ENCODE data around the gene TRERF1. TPM values are rescaled to one million over a fixed set of nuclear protein-coding genes. Genes with fewer than 3 reads are reported as not detected.

The TRERF1 gene
- total RNA-seq, 1 donor from 2014 or later: 3.7 TPM

DNA sequence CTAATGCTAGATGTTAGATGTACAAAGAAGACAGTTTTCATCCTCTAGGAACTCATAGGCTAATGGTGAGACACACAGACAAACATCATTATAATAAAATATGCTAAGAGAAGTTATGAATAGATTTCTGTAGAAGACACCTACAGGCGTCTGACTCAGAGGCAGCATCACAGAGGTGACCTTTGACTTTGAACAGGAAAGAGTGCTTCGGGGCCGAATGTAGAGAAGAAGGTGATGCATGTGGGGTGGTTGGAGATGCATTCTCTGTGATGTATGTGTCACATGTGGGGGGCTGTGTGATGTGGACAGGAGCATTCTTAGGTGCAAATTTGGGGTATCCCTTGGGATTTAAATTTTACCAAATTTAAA lies 271.8 kb downstream of the TRERF1 start:
- H3K4me3 ChIP-seq (ENCODE audit: low read length in 3 of 3): no peak overlapping the region
- H3K4me1 ChIP-seq (ENCODE audit: control insufficient read depth in 3 of 3, insufficient read depth in 3 of 3, low read length in 3 of 3): no peaks in the 10 kb centered on the region
- no peak overlapping the region for H3K9ac ChIP-seq (ENCODE audit: low read depth in 1 of 3, low read length in 3 of 3)
- no peaks in the 10 kb centered on the region for H3K9me3 ChIP-seq (ENCODE audit: control insufficient read depth in 3 of 3, low read length in 3 of 3)
- no peak overlapping the region for H3K27ac ChIP-seq (ENCODE audit: low read depth, low read length)
- peaks cover 8 to 22% (median 8%) of the 10 kb centered on the region in 3 donors for H3K27me3 ChIP-seq (ENCODE audit: control insufficient read depth in 3 of 3, insufficient read depth in 3 of 3, low read length in 3 of 3)
- peaks cover 0 to 3% (median 2%) of the 10 kb centered on the region in 3 donors for H3K36me3 ChIP-seq (ENCODE audit: control insufficient read depth in 3 of 3, insufficient read depth in 3 of 3, low read length in 3 of 3)

DNA sequence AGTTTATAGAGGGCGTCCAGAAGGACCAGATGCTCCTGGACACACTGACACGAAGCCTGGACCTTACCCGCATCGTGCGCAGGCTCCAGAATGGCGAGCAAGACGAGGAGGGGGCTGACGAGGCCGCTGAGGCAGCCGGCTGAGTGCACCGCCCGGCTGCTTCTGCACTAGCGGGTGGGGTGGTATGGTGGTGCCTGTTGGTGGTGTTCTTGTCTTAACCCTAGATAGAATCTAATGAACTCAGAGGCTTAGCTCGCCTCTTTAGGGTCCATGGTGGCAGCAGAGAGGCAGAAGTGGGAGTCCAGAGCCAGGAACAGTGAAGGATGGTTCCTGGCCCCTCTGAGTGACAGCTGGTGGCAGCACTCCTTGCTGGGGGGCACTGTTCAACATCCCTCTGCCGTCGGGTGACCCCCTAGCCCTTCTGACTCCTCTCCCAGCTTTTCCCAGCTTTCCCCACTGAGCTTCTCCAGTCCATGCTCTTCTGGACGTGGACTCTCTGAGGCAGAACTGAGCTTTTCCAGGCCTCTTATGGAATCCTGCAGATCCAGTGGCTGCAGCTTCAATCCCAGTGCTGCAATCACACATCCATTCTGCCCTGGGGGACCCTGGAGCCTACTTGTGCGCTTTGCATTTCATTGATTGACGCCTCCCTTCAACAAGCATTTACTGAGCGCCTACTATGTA lies 272.3 kb downstream of the TRERF1 start:
- Histone ChIP-seq H3K36me3 (ENCODE audit: control insufficient read depth in 3 of 3, insufficient read depth in 3 of 3, low read length in 3 of 3) (no peaks in the 10 kb centered on the region), H3K9ac (ENCODE audit: low read depth in 1 of 3, low read length in 3 of 3) (no peak overlapping the region), H3K27ac (ENCODE audit: low read depth, low read length) (no peak overlapping the region), H3K4me3 (ENCODE audit: low read length in 3 of 3) (no peak overlapping the region), H3K4me1 (ENCODE audit: control insufficient read depth in 3 of 3, insufficient read depth in 3 of 3, low read length in 3 of 3) (no peaks in the 10 kb centered on the region), H3K9me3 (ENCODE audit: control insufficient read depth in 3 of 3, low read length in 3 of 3) (no peaks in the 10 kb centered on the region), H3K27me3 (ENCODE audit: control insufficient read depth in 3 of 3, insufficient read depth in 3 of 3, low read length in 3 of 3) (peaks cover 8 to 22% (median 8%) of the 10 kb centered on the region in 3 donors)

DNA sequence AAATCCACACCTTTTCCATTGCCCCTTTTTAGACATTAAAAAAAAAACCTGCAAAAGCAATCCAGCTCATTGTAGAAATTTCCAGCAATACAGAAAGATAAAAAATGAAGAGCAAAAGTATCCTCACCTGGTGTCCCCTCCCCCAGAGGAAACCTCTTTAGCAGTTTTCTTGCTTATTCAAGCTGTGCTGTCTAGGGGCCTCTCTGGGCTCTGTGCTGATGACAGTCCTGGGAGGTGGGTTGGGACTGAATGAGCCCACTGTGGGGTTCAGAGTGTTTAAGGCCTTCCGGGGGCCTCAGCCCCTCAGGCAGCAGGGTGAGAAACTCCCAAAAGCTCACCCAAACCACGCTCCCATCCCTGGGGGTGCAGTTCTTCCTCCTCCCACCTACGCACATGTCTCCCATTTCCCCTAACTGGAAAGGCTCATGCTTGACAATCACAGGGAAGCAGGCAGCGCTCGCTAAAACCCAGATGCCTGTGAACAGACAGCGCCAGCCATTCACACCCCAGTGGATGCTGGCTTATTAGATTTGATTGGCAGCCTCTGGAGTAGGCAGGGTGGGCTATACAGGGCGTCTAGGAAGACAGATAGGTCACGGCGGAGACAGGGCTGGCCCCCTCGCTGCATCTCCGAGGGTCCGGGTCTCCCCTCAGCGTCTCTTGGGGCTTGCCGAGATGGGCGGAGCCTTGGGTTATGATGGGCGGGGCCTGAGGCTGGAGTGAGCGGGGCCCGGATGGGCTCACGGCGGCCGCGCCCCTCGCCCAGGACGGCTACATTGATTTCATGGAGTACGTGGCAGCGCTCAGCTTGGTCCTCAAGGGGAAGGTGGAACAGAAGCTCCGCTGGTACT lies 274.0 kb downstream of the TRERF1 start:
- Histone ChIP-seq H3K4me1 (ENCODE audit: control insufficient read depth in 3 of 3, insufficient read depth in 3 of 3, low read length in 3 of 3) (no peaks in the 10 kb centered on the region), H3K9ac (ENCODE audit: low read depth in 1 of 3, low read length in 3 of 3) (no peak overlapping the region), H3K36me3 (ENCODE audit: control insufficient read depth in 3 of 3, insufficient read depth in 3 of 3, low read length in 3 of 3) (no peaks in the 10 kb centered on the region), H3K9me3 (ENCODE audit: control insufficient read depth in 3 of 3, low read length in 3 of 3) (no peaks in the 10 kb centered on the region), H3K27ac (ENCODE audit: low read depth, low read length) (no peak overlapping the region), H3K27me3 (ENCODE audit: control insufficient read depth in 3 of 3, insufficient read depth in 3 of 3, low read length in 3 of 3) (peaks cover 8 to 22% (median 8%) of the 10 kb centered on the region in 3 donors), H3K4me3 (ENCODE audit: low read length in 3 of 3) (no peak overlapping the region)

- Histone ChIP-seq H3K4me3 (ENCODE audit: low read length in 3 of 3) (no peak overlapping the region), H3K27me3 (ENCODE audit: control insufficient read depth in 3 of 3, insufficient read depth in 3 of 3, low read length in 3 of 3) (peaks cover 8 to 22% (median 8%) of the 10 kb centered on the region in 3 donors), H3K27ac (ENCODE audit: low read depth, low read length) (no peak overlapping the region), H3K36me3 (ENCODE audit: control insufficient read depth in 3 of 3, insufficient read depth in 3 of 3, low read length in 3 of 3) (no peaks in the 10 kb centered on the region), H3K4me1 (ENCODE audit: control insufficient read depth in 3 of 3, insufficient read depth in 3 of 3, low read length in 3 of 3) (no peaks in the 10 kb centered on the region), H3K9me3 (ENCODE audit: control insufficient read depth in 3 of 3, low read length in 3 of 3) (no peaks in the 10 kb centered on the region), H3K9ac (ENCODE audit: low read depth in 1 of 3, low read length in 3 of 3) (no peak overlapping the region)
Observed at GRCh38 chr6:42176981-42177380, 274.7 kb downstream of the TRERF1 start.

DNA sequence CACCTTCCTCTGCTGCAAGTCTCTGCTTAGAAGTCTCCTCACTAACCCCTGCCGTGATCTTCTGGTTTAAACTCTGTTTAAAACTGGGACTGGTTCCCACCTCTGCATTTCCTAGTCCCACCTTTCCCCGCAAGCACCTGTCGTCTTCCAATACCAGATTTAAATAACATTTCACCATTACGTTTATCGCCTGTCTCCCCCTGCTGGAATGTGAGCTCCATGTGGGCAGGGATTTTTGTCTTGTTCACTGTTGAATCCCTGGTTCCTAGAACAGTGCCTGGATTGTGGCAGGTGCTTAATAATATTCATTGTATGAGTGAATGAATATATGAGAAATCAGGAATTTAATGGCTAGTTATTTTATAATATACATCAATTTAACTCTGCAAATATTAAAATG lies 275.9 kb downstream of the TRERF1 start:
- no peaks in the 10 kb centered on the region for H3K9me3 ChIP-seq (ENCODE audit: control insufficient read depth in 3 of 3, low read length in 3 of 3)
- no peak overlapping the region for H3K4me3 ChIP-seq (ENCODE audit: low read length in 3 of 3)
- no peaks in the 10 kb centered on the region for H3K4me1 ChIP-seq (ENCODE audit: control insufficient read depth in 3 of 3, insufficient read depth in 3 of 3, low read length in 3 of 3)
- no peaks in the 10 kb centered on the region for H3K36me3 ChIP-seq (ENCODE audit: control insufficient read depth in 3 of 3, insufficient read depth in 3 of 3, low read length in 3 of 3)
- peaks cover 8 to 22% (median 8%) of the 10 kb centered on the region in 3 donors for H3K27me3 ChIP-seq (ENCODE audit: control insufficient read depth in 3 of 3, insufficient read depth in 3 of 3, low read length in 3 of 3)
- no peak overlapping the region for H3K9ac ChIP-seq (ENCODE audit: low read depth in 1 of 3, low read length in 3 of 3)
- no peak overlapping the region for H3K27ac ChIP-seq (ENCODE audit: low read depth, low read length)

Other genes with a start within 250 kb of the TRERF1 start
- gene MRPS10, start 234.1 kb downstream of the TRERF1 start, total RNA-seq: 45.9 TPM
- 24.0 TPM for gene UBR2, start 112.1 kb upstream of the TRERF1 start, total RNA-seq

Data from skeletal muscle tissue (tissue), 4 donors.